GM18907 (cell line): Measurements from ENCODE around the gene CRLF1.
A peak's percentile ranks its signal among the peaks of the same experiment; 100 is the strongest.
"Not testable (repeated sequence)": the region's sequence is repeated elsewhere in the genome, so short reads cannot be mapped to it uniquely, and the experiment has no call there.

ENCODE experiments used
- ATAC-seq: cut with Tn5 transposase; IDR thresholded peaks from one replicate; pipeline ENCODE4 v1.9.1; 2021; ENCODE audit warnings: mild to moderate bottlenecking, moderate library complexity; ENCODE audit not compliant: unreplicated experiment

CRLF1 gene

DNA sequence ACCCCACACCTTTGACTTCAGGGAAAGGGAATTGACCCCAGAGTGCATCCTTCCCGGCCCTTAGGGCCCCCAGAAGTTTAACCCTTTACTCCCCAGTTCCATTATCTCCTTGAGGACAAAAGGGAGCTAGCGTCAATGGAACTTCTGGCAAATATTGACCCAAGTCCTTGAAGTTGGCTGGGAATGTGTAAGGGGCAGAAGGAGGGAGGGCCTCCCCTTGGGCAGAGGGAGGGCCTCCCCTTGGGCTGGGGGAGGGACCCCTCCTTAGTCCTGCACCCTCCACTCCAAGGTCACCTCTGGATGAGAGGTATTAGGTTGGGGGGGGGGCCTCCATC lies 3.1 kb upstream of the CRLF1 start:
- ATAC-seq, result no peak

DNA sequence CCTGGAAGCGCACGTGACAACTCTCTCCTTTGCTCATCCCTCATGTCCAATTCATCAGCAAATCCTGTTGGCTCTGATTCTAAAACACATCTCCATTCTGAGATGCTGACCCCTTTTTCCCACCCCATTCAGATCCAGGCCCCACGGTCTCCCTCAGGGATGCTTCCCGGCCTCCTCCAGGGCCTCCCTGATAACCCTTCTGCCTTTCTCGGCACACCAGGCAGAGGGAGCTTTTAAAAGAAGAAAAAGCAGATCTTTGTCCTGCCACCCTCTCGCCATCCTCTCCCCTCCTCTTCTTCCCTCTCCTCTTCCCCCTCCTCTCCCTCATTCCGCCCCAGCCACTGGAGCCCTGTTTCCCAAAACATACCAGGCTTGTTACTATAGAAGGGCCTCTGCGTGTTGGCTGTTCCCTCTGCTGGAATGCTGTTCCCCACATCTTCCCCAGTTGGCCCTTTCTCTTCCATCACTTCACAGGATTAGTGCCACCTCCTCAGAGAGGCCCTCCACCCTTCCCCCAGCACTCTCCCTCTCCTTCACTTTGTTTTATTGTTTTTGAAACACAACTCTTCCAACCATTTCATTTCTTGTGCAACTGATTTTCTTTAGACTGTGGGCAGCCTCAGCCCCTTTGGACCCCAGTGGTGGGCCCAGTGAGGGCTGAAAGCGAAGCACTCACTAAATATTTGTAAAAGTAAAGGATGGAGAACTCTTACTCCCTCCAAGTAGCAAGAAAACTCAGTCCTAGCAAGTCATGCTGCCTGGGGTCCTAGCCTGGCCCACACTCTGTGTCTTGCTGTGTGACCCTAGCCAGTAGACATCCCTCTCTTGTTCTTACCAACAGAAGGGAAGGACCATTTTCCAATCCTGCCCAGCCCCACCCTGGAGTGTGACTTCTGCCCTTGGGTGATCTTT lies 2.5 kb upstream of the CRLF1 start:
- no peak for ATAC-seq

- no peak for ATAC-seq
Measured at GRCh38 chr19:18608102-18608804, 1.7 kb upstream of the CRLF1 start.

GRCh38 chr19:18607226-18608101 lies 865 bp upstream of the CRLF1 start:
- no peak for ATAC-seq

- ATAC-seq, result no peak
Measured at GRCh38 chr19:18605546-18606280, 886 bp downstream of the CRLF1 start.

- no peak for ATAC-seq
Measured at GRCh38 chr19:18605196-18605545, 1.4 kb downstream of the CRLF1 start.

DNA sequence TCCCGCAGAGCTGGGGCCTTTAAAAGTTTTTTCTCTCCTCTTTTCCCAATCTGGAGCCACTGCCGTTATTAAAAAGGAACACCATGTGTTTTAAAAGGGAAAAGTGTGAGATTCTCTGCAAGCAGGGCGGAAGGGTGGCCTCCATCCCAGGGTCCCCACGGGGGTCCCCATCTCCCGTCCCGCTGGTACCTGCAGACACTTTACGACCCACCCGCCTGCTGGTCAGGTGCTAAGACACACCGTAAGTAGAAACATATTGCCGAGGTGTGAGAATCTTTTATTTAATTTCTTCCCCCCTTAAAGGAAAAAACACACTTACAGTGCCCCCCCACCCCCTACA lies 1.8 kb downstream of the CRLF1 start:
- ATAC-seq, result no peak

- no peak for ATAC-seq
Measured at GRCh38 chr19:18603958-18604819, 2.4 kb downstream of the CRLF1 start.

DNA sequence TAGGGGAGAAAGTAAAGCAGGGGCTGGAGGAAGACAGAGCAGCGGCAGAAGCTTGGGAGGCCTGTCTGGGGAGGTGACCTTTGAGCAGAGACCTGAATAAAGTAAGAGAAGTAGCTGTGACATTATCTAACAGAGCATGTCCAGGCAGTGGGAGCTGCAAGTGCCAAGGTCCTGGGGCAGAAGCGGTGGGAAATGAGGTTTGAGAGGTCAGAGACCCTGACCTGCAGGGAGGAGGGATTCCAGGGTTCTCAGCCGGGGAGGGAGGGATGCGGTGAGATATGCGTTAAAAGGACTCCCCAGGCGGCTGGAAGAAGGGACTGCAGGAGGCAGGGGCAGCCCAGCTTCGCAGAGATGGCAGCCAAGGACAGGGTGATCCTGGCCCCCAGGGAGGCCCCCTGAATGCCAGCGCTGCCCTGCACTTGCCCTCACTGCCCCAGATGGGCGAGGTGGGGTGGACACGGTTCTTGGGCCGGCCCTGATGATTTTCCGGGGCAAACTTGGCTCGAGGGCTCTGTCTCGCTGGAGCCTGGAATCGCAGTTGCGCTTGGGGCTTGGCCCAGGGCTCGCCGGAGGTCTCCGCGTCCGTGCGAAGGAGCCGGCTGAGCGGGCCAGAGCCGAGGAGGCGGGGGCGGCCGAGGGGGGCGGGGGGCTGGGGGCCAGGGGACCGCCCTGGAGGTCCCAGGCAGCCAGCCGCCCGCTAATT lies 3.2 kb downstream of the CRLF1 start:
- ATAC-seq, result no peak

DNA sequence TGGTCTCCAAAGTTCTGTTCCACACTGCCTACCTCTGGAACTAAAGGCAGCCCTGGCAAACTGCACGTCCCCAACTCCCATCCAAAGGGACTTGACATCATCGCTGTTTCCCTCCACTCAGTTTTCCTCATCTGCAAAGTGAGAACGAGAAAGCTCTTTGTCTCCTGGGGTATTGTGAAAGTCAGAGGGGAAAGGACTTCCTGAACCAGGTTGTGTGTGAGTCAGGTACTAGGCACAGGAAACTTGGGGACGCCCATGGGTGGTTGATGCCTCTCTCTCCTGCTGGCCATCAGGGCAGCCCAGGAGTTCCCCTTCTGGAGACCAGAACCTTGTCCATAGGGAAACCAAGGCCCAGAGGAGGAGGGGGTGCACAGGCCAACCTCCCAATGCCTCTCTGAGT lies 4.7 kb downstream of the CRLF1 start:
- no peak for ATAC-seq

DNA sequence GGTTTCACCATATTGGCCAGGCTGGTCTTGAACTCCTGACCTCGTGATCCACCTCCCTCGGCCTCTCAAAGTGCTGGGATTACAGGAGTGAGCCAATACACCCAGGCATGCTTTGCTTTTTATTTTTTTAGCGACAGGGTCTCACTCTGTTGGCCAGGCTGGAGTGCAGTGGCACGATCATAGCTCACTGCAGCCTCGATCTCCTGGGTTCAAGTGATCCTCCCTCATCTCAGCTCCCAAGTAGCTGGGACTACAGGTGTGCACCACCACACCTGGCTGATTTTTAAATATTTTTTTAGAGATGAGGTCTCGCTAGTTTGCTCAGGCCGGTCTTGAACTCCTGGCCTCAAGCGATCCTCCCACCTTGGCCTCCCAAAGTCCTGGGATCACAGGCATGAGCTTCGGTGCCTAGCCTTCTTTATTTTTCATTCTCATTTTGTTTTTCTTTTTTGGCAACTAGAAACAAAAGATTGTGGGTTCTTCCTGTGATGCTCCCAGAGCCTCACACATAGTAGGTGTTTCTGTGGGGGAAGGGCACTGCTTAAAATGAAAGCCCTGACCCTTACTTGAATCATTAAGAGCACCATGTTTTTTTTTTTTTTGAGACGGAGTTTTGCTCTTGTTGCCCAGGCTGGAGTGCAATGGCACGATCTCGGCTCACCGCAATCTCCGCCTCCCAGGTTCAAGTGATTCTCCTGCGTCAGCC lies 5.8 kb downstream of the CRLF1 start:
- ATAC-seq, result not testable (repeated sequence)

DNA sequence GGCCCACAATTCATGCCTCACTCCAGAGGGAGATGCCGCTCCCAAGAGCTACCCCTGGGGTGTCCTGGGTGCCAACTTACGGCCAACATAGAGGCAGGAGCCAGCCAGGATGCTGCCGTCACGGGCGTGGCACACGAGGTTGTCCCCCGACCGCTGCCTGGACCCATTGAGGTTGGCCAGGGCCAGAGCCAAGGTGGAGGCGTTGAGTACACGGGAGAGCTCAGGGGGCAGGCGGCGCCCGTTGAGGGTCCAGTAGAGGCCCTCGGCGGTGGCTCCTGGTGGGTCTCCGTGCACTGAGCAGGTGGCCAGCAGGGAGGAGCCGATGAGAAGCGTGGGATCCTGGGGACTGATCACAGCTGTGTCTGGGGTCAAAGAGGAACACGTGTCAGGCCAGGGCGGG lies 7.1 kb downstream of the CRLF1 start:
- no peak for ATAC-seq

DNA sequence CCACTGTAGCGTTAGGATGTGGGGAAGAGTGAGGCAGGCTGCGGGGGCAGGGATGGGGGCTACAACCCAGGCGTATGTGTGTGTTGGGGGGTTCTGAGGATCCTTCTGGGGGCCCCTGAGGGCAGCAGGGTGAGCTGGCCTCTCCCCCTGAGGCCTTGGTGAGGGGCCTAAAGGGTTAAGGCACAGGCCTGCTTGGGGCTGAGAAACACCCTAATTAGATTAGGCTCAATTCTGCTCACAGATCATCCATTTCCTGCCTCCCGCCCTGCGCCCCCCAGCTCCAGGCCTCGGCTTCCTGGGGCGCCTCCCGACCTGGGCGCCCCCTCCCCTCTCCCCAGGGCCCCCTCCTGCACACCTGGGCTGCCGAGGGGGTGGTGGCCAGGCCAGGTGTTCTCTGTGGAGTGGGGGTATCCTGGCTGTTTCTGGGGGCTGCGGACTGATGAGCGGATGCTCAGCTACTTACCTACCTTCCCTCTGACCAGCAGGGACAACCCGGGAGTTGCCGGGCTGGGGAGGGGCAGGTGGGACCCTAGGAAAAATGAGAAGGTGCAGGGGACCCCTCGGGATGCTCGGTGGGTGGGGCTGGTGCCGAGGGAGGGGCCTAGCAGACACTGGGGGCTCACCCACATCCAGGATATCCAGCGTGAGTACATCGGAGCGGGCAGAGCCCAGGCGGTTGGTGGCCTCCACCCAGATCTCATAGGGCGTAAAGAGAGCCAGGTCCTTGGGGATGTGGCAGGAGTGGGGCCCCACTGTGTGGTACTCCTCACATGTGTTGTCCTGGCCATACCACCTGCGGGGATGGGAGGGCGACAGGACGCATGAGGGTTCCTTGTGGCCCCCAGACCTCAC lies 8.6 kb downstream of the CRLF1 start:
- ATAC-seq, result no peak

- ATAC-seq, result no peak
Measured at GRCh38 chr19:18596752-18597157, 9.8 kb downstream of the CRLF1 start.

DNA sequence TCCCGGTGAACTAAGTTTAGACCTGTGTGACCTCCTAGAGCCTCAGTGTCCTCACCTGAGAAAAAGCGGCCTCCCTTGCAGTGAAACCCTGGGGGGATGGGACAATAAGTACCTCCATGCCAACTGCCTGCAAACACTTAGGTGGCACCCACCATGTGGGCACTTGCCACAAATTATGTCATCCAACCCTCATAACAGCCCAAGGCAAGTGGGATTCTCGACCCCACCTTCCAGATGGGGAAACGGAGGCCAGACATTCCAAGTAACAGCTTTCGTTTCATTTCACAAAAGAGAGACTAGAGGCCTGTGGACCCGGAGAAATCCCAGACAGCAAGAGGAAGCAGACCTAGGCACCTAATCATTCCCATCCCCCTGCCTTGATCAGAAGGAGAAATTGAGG lies 11.1 kb downstream of the CRLF1 start:
- ATAC-seq, result no peak

- ATAC-seq, result peak; percentile 16
Measured at GRCh38 chr19:18594824-18595373, 11.7 kb downstream of the CRLF1 start.

GRCh38 chr19:18594096-18594823 lies 12.3 kb downstream of the CRLF1 start:
- ATAC-seq, result peak; percentile 59
